Raji (cell line): ENCODE data around the gene CRB3.

ENCODE experiments used
- POLR2A ChIP-seq: IDR thresholded peaks from 2 replicates; pipeline ENCODE4 v1.6.1; 2011; ENCODE audit warnings: low read depth, low read length, control low read depth; ENCODE audit not compliant: insufficient read depth

CRB3 gene

GRCh38 chr19:6491802-6492592, 27.9 kb downstream of the CRB3 start:
- TF ChIP-seq POLR2A = no peak

- no peak for TF ChIP-seq POLR2A
These were observed 30.5 kb downstream of the CRB3 start for GRCh38 chr19:6494438-6495036.

GRCh38 chr19:6495947-6496346, 31.9 kb downstream of the CRB3 start:
- no peak for TF ChIP-seq POLR2A

- TF ChIP-seq POLR2A = no peak
These were observed 34.4 kb downstream of the CRB3 start for GRCh38 chr19:6498294-6499036.

- TF ChIP-seq POLR2A = no peak
These were observed 35.1 kb downstream of the CRB3 start for GRCh38 chr19:6499052-6499790.

GRCh38 chr19:6500837-6501739, 37.0 kb downstream of the CRB3 start:
- no peak for TF ChIP-seq POLR2A

GRCh38 chr19:6501740-6502648, 37.9 kb downstream of the CRB3 start, which contains the start of gene TUBB4A:
Gene TUBB4A, minus strand, starts transcription at chr19:6502309. Its CDS starts 97 bp downstream, at chr19:6502212.
- no peak for TF ChIP-seq POLR2A

GRCh38 chr19:6503407-6504201, 39.5 kb downstream of the CRB3 start:
- TF ChIP-seq POLR2A = no peak

- TF ChIP-seq POLR2A = no peak
These were observed 45.3 kb downstream of the CRB3 start for GRCh38 chr19:6509118-6509971.

GRCh38 chr19:6510618-6511017, 46.5 kb downstream of the CRB3 start:
- no peak for TF ChIP-seq POLR2A

GRCh38 chr19:6514089-6514488, 50.0 kb downstream of the CRB3 start:
- TF ChIP-seq POLR2A = no peak

- TF ChIP-seq POLR2A = no peak
These were observed 51.0 kb downstream of the CRB3 start for GRCh38 chr19:6514926-6515544.
